GDM1 (cell line): ENCODE data around the gene HLCS.
"Not testable (repeated sequence)": the region's sequence is repeated elsewhere in the genome, so short reads cannot be mapped to it uniquely, and the experiment has no call there.

Experiments used
- DNase-seq: peaks from one replicate; lab custom pipeline; 2025; lab: John Stamatoyannopoulos, UW

The HLCS gene

DNA sequence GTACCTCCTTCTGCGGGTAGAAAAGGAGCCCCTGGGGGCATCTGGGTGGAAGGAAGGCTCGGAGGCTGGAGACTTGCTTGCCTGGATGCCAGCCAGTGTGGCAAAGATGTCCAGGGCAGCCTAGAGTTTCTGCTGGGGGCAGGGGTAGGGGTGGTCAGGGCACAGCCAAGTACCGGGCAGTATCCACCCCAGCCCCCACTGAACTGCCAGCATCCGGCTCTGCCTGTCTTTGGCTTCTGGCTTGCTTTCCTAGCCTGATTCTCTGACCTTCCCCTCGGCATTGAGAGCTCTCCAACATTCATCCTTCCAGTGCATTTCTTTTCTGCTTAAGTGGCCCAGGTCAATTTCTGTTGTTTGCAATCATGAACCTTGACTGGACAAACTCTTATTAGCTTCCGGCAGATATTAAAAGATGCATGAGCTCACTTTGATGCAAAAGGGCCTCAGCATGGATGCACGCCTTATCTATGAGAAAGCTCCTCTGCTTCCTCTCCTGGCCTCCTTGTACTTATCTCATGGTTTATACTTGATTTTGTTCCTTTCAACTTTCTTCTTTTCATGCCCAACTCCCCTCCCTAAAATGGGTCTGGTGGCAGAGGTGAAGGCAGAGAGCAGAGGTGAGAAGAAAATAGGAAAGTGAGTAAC is 116.9 kb downstream of the HLCS start:
- DNase-seq = no peak

DNA sequence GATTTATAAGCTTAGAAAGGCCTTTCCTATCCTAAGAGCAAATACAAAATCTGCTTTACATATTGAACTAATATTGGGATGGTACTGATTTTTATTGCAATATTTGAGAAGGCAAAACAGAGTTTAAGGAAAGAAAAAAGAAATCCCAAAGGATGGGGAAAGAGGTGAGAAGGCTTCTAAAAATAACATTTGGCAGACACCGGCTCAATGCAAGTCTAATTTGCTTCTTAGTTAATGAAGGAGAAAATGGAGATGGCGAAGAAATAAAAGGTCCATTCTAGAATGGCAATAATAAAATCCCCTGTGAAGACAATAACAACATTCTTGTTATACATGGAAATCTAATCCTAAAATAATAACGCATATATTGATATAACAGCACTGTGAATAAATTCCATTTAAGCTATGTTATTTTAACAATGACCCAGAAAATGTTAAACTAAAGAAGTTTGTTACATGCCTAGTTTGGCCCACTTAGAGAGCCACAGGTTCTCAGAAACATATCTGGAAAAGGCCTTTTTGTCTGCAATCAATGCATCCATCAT is 117.7 kb downstream of the HLCS start:
- no peak for DNase-seq

DNA sequence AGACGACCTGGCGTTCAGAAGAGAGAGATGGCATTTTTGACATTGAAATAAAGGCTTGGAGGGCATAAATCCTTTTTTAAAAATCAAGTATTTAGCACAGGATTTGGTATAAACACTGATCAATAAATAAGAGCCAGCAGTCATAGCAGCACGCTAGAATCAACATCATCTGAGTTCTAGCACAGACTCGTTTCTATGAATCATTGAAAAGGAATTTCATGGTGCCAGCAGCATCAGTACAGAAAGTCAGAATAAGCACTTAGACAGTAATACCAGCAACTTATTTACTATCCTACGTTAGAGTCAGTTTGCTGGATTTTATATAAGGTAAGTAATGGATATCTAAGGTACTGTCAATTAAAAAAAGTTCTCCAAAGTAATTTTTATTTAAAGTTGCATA is 119.3 kb downstream of the HLCS start:
- no peak for DNase-seq

DNA sequence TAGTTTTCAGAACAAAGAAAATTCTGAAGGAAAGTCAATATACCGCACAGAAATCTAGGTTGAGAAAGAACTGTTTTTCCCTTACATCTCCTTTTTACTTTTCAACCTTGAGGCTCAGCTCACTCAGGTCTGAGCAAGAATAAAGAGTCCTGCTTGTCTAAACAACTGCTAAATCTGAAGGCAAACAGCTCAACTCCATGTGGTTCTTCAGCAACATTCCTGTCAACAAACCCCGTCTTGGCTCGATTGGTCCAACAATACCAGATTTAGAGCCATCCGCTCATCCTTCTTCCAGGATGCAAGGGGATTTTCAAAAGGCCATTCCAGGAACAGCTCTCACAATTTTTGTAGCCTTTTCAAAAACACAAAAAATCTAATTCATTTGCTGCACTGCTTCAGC is 119.8 kb downstream of the HLCS start:
- DNase-seq = no peak

DNA sequence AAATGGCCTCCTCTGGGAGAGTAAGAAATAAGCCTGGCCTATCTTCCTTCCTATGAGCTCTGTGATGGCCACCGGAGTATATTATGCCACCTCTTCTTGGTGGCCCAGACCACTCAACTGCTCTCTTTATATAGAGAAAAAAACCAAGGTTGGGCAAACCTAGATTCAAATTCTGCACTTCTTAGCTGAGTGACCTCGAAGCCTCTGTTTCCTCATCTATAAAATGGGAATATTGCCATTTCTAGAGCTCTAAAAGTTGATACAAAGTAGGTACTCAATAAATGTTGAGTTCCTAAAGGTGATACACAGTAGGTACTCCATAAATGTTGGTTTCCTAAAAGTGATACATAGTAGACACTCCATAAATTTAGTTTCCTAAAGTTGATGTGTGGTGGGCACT is 120.7 kb downstream of the HLCS start:
- no peak for DNase-seq

DNA sequence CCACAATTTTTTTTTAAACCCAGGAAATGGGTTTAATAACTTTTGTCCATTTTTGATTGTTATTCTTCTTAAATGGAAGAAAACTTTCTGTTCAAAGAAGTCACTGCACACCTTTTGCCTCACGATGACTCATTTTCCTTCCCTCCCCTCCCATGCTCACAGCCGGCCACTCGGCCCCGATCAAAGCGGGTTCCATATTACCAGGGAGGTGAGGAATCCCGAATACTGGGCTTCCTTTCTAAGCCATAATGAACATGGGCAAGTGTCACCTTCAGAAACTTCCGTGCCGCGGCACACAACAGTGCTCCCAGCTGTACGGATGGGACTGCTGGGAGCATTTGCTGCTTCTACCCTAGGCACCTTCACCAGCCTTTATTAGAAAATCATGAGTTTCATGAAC is 121.4 kb downstream of the HLCS start:
- DNase-seq = no peak

DNA sequence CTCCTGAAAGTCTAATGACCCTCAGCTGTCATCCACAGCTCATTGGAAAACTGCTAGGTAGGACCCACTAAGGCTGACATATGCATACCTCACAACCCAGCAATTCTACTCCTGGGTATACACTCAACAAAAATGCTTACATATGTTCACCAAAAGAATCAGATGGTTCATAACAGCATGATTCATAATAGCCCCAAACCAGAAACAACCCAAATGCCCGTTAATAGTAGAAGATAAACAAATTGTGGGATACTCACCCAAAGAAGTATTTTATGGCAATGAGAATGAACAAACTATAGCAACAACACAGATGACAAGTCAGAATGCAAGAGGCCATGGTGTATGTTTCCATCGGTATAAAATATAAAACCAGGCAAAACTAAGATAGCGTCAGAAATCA is 124.6 kb downstream of the HLCS start:
- no peak for DNase-seq

DNA sequence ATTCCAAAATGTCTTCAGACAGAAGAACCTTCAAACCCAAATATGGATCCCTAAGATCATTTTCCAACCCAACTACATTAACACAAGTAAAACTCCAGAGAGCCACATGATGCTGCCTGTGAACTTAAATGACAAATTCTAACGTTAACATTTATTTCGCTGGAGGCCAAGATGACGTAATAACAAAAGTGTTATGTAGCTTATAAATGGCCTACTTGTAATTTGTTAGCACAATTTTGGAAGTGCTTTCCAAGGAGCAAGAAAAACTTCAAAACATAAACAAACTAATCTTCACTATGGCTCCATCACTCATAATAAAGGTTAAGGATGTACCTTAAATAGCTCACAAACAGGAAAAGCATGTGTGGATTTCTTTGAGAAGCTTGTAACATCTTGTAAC is 126.7 kb downstream of the HLCS start:
- no peak for DNase-seq

- no peak for DNase-seq
These were observed 127.3 kb downstream of the HLCS start for GRCh38 chr21:36839123-36839522.

DNA sequence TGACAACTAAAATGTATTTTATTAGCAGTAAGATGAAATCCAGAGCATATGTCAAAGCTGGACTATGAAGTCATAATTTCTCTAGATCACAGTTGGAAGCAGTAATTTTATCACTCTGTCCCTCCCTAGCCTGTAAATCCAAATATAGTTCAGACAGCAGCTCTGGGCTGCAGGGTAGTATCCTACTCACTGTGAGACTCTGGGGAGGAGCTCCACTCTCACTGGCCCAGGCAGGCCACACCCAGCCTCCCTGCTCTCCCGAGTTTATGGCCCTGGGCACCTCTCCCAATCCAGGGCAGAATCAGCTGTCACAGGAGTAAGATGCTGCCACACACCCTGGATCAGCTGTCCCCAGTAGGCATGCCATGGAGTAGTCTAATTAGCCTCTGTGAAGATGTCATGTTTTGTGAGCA is 131.1 kb downstream of the HLCS start:
- no peak for DNase-seq

DNA sequence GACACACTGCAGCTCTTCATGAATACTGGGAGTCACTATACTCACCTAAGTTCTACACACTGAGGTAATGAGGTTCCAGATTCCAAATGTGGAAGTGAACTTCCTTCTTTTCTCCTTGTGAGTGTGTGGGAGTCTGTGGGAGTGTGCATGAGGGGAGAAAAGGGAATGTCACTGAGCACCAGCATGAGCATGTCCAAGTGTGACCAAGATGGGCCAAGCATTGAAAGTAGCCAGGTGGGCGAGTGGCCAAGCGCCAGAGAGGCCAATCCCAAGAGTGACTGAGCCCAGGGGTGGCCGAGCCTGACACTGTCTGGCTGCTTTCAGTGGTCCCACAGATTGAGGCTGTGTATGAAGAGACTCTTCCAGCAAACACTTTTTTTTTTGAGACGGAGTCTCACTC is 132.3 kb downstream of the HLCS start:
- no peak for DNase-seq

DNA sequence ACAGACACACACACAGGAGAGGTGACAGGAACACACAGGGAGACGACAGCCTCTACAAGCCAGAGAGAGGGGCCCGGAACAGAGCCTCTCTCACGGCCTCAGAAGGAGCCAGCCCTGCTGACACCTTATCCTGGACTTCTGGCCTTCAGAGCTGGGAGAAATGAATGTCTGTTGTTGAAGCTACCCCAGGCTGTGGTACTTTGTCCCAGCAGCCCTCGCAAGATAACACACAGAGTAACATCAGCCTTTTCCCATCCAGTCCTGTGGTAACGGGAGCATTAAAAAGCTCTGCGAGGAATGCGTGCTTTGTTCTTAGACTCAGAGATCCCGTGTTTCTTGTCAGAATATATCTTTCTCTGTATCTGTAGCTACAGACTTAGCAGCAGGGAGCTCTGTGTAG is 136.4 kb downstream of the HLCS start:
- no peak for DNase-seq

DNA sequence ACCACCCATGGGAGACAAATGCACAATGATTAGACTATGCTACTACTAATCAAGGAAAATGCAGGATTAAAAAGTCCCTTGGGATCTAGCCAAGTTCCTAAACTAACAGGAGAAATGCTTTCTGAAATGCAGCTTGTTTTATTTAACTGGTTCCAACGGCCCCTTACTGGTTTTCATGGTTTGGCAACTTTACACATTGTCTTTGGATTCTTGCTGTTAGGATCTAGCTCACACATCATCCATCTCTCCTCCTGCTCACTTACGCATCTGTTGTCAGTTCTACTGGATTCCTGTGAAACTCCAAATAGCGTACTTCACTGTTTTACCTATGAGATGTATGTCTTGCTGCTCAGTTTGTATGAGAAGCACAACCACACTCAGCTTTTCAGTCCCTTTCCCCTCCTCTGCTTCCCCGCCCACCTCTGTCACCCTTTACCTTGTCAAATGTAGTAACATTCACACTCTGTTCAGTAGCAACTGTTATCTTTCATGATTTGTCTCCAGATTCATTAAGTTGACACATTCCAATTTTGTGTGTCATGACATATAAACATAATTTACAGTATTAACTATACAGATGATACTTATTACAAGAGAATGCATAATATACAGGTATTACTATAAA is 137.5 kb downstream of the HLCS start:
- no peak for DNase-seq

GRCh38 chr21:36828208-36828607 is 138.3 kb downstream of the HLCS start:
- no peak for DNase-seq

DNA sequence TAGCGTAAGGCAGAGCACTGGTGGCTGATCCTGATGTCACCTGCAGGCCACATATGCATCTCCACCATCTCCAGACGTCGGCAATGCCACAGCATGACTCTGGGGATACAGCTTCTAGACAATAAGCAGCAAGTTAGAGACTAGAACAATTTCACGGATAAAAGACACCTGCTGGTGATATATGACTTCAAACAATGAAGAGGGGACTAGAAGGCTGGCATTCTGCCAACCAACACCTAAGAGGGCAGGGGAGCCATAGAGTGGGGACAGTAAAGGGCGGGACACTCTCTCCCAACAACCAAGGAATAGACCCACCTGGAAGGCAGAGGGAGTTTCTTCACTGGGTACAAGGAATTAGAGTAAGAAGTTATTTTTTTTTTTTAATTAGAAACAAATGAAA is 140.8 kb downstream of the HLCS start:
- DNase-seq = no peak

DNA sequence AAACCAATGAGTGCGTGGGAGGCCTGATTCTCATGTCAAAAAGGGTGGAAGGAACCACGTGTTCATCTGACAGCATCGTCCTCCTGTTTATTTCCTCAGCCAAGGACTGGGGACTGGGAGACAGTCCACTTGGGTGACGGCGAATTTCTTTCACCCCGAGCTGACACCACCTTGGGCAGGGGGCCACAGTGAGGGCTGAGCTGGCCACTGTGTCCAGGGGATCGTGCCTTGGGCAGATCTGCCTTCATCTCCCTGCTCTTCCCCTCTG is 145.5 kb downstream of the HLCS start:
- DNase-seq = no peak

- DNase-seq = no peak
These were observed 146.1 kb downstream of the HLCS start for GRCh38 chr21:36820176-36821031.

DNA sequence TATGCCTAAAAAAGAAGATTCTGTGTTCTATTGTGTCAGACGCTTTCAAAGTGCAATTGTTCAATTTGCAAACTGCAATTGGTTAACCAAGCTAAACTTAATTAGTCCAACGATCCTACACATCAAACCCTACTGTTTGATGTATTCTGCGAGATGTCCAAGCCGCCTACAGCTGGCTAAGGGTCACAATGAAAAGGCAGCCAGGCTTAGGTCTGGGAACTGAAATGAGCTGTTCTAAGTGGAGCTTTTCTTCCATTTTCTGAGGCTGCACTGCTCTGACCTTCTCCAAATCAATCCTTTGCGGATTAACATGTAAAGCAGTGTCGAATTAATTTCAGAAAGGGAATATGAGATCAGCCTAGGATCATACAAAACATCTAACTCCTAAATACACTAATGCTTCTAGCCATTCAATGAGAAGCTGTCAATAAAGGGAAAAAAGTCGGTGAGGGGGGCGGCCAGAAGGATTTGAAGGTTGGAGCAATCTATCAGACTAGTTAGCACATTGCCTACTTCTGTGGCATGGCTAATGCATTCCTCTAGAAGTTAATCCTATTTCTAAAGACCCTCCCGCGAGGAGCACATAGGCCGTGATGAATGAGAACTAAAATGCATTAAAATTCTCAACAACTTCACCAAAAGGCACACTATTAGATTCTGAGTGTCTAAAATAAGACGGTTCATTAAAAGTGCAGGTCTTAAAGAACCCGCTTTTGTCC is 148.6 kb downstream of the HLCS start:
- no peak for DNase-seq

- DNase-seq = no peak
These were observed 149.8 kb downstream of the HLCS start for GRCh38 chr21:36816561-36817130.

- not testable (repeated sequence) for DNase-seq
These were observed 150.4 kb downstream of the HLCS start for GRCh38 chr21:36816026-36816425.

DNA sequence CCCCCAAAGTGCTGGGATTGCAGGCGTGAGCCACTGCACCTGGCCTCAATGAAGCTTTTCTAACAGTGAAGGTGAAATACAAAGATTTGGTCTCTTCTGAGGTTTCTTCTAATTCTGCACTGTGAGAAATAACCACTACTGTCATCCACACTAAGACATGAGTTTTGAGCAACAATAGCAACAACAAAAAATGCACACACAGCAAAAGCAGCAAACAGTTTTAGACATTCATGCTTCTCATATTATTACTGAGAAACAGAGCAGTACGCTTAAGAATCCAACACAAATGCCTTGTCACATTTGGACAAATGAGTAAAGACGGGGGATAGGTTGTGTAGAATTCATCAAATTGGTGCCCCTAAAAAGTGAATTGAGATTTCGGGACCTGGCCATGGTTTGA is 151.2 kb downstream of the HLCS start:
- DNase-seq = no peak

DNA sequence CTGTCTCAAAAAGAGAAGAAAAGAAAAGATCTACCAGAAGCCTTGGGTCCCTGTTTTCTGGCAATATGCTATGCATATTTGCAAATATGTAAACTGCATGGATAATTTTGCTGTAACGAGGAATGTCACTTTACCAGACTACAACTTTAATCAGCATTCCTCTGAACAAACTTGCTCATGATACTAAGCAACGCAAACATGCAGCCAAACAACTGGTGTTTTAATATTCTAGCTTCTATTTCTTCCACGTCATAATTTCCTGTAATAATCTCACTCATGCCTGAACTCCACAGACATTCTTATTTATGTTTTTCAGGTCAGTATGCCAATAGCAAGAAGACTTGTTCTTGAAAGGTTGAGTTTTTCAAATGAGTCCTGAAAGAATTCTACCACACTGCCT is 153.4 kb downstream of the HLCS start:
- DNase-seq = no peak
